H1 (cell line): ENCODE measurements around the gene RAPH1. TPM values are rescaled to one million over a fixed set of nuclear protein-coding genes. Genes with fewer than 3 reads are reported as not detected.

ENCODE experiments used
- CHD7 ChIP-seq: fragments of 300-600 bp; sonication (generic); IDR thresholded peaks from 2 replicates; pipeline ENCODE4 v1.7.1; 2012; ENCODE audit warnings: low read length, moderate library complexity, mild to moderate bottlenecking, inconsistent platforms; ENCODE audit not compliant: insufficient replicate concordance
- GTF2F1 ChIP-seq: IDR thresholded peaks from 2 replicates; pipeline ENCODE4 v1.6.1; 2012; ENCODE audit warnings: low read depth, low read length, improper control_type of control experiment, borderline replicate concordance
- RBBP5 ChIP-seq: IDR thresholded peaks from 2 replicates; pipeline ENCODE4 v1.7.1; 2012; ENCODE audit warnings: low read depth, mild to moderate bottlenecking, inconsistent platforms, low read length, moderate library complexity, borderline replicate concordance
- TAF7 ChIP-seq: optimal IDR thresholded peaks from 2 replicates; pipeline ENCODE3; 2011; ENCODE audit warnings: low read depth, mild to moderate bottlenecking, inconsistent platforms, low read length, moderate library complexity, borderline replicate concordance
- polyA plus RNA-seq, 7 experiments: library from polyadenylated mRNA; depleted of rRNA in 3 of 7; stranded (reverse) in 5 of 7; unstranded in 2 of 7; fragments of >200 nt in 5 of 7; fragments of 200-250 nt in 2 of 7; gene quantifications; 1 replicate in 5 of 7; 2 replicates in 1 of 7; 4 replicates in 1 of 7; pipeline versions ENCODE4 v1.2.1 to v1.2.3, GENCODE V29; 2011 to 2013; ENCODE audit warnings: missing spikeins in 2 of 7, mixed read lengths in 2 of 7
- total RNA-seq: library from RNA; stranded (reverse); fragmentation: NEBNext Ultra II Directional; extraction: Animal tissue kit (Norgen Biotek cat#: 25700); gene quantifications from 2 replicates; pipeline ENCODE4 v1.2.1, GENCODE V29; 2021

Gene RAPH1
- total and polyA plus RNA-seq, 2 of the 8 experiments (the other 6 are each of a cell fraction or from before 2014, with no cell fraction given): 3.8 to 27.4 TPM

- TF ChIP-seq CHD7 (no peak), GTF2F1 (no peak), TAF7 (no peak), RBBP5 (no peak)
These were observed 24.5 kb upstream of the RAPH1 start (continued) for GRCh38 chr2:203559641-203560040.
